SK-N-SH (cell line): ENCODE results near the gene EIF2S1. TPM values are rescaled to one million over a fixed set of nuclear protein-coding genes. Genes with fewer than 3 reads are reported as not detected.

ENCODE experiments used
- CTCF ChIA-PET: fragments of 300-600, 350-600 bp; formaldehyde crosslinking; extraction: SDS; loops from one replicate; lab custom pipeline; 2021; lab: Yijun Ruan, JAX
- POLR2A ChIA-PET: fragments of 350-600 bp; sonication (Branson Sonifier 250); formaldehyde crosslinking; extraction: SDS; loops from one replicate; lab custom pipeline; 2020; ENCODE audit warnings: antibody characterized with exemption, inconsistent platforms; lab: Yijun Ruan, JAX
- DNase-seq: peaks from one replicate; pipeline ENCODE4 v3.0.0; 2012
- H2AFZ ChIP-seq: fragments of 200-600 bp; sonication (generic); 2 replicates; pipeline ENCODE4 v1.8.1; 2016; ENCODE audit warnings: antibody characterized with exemption, mild to moderate bottlenecking, low read depth
- H3F3A ChIP-seq: fragments of 200-600 bp; sonication (generic); replicated peaks from 2 replicates; pipeline ENCODE3; 2016; ENCODE audit warnings: antibody characterized with exemption, mild to moderate bottlenecking; ENCODE audit not compliant: insufficient read depth
- H3K27ac ChIP-seq, 2 experiments: fragments of 200-500 bp in 1 of 2; fragments of 200-600 bp in 1 of 2; sonication (Bioruptor generic) in 1 of 2; sonication (generic), shearing (Covaris generic) in 1 of 2; 2 replicates each; pipeline versions ENCODE4 v1.5.1 to v1.6.1; 2014 to 2016; ENCODE audit warnings: low read depth in 2 of 2, inconsistent platforms in 1 of 2, low read length in 1 of 2, mild to moderate bottlenecking in 1 of 2, mixed read lengths in 1 of 2
- H3K27me3 ChIP-seq: fragments of 200-600 bp; sonication (generic), shearing (Covaris generic); 2 replicates; pipeline ENCODE4 v1.6.1; 2016; ENCODE audit warnings: mixed run types; ENCODE audit not compliant: insufficient read depth
- H3K36me3 ChIP-seq, 2 experiments: fragments of 200-500 bp in 1 of 2; fragments of 200-600 bp in 1 of 2; sonication (Bioruptor generic) in 1 of 2; sonication (generic) in 1 of 2; replicated peaks in 1 of 2; 2 replicates each; pipeline versions ENCODE3 to v1.5.1; 2014 to 2016; ENCODE audit warnings: low read length in 1 of 2, mild to moderate bottlenecking in 1 of 2; ENCODE audit not compliant: insufficient read depth in 2 of 2, control insufficient read depth in 1 of 2
- H3K4me1 ChIP-seq, 2 experiments: fragments of 200-500 bp in 1 of 2; fragments of 200-600 bp in 1 of 2; sonication (Bioruptor generic) in 1 of 2; sonication (generic), shearing (Covaris generic) in 1 of 2; 2 replicates each; pipeline versions ENCODE4 v1.5.1 to v1.6.1; 2014 to 2016; ENCODE audit warnings: low read depth in 1 of 2, low read length in 1 of 2, mixed run types in 1 of 2; ENCODE audit not compliant: insufficient read depth in 2 of 2, control insufficient read depth in 1 of 2
- H3K4me2 ChIP-seq: fragments of 200-600 bp; sonication (generic), shearing (Covaris generic); 2 replicates; pipeline ENCODE4 v1.6.1; 2017; ENCODE audit warnings: mixed run types
- H3K4me3 ChIP-seq, 2 experiments: fragments of 200-500 bp in 1 of 2; fragments of 200-600 bp in 1 of 2; sonication (Bioruptor generic) in 1 of 2; sonication (generic), shearing (Covaris generic) in 1 of 2; 2 replicates each; pipeline versions ENCODE4 v1.5.1 to v1.8.1; 2014 to 2016; ENCODE audit warnings: low read depth in 2 of 2, inconsistent platforms in 1 of 2, low read length in 1 of 2, mild to moderate bottlenecking in 1 of 2, mixed read lengths in 1 of 2, moderate library complexity in 1 of 2
- H3K79me2 ChIP-seq: fragments of 200-600 bp; sonication (generic); 2 replicates; pipeline ENCODE4 v1.8.1; 2017; ENCODE audit warnings: mild to moderate bottlenecking; ENCODE audit not compliant: insufficient read depth
- H3K9ac ChIP-seq: fragments of 200-600 bp; sonication (generic); 2 replicates; pipeline ENCODE4 v1.6.1; 2017; ENCODE audit warnings: mixed run types
- H3K9me2 ChIP-seq: fragments of 200-600 bp; sonication (generic); 2 replicates; pipeline ENCODE4 v1.6.1; 2017; ENCODE audit warnings: mixed run types
- H3K9me3 ChIP-seq: fragments of 200-600 bp; sonication (generic); 2 replicates; pipeline ENCODE4 v1.6.1; 2017; ENCODE audit warnings: mixed run types, mild to moderate bottlenecking, moderate library complexity
- H4K20me1 ChIP-seq: fragments of 200-600 bp; sonication (generic); 2 replicates; pipeline ENCODE4 v1.6.1; 2017; ENCODE audit warnings: mild to moderate bottlenecking, mixed run types; ENCODE audit not compliant: insufficient read depth
- CHD2 ChIP-seq: fragments of 150-350 bp; IDR thresholded peaks from 2 replicates; pipeline ENCODE4 v1.6.1; 2018; ENCODE audit warnings: low read length; ENCODE audit not compliant: partially characterized antibody
- ELF1 ChIP-seq: IDR thresholded peaks from 2 replicates; pipeline ENCODE4 v1.4.0; 2012
- EP300 ChIP-seq, 2 experiments: IDR thresholded peaks; 2 replicates each; pipeline versions ENCODE4 v1.4.0 to v1.6.1; 2012; ENCODE audit warnings: borderline replicate concordance in 1 of 2, low read depth in 1 of 2, low read length in 1 of 2
- EZH2phosphoT487 ChIP-seq: fragments of 200-600 bp; sonication (generic); IDR thresholded peaks from 2 replicates; pipeline ENCODE4 v1.6.1; 2017; ENCODE audit warnings: low read depth, mixed run types, mild to moderate bottlenecking, antibody characterized with exemption, moderate library complexity, borderline replicate concordance
- FOXJ3 ChIP-seq: sonication (generic); formaldehyde crosslinking; IDR thresholded peaks from 2 replicates; pipeline ENCODE4 v1.5.1; 2020; ENCODE audit warnings: mild to moderate bottlenecking, missing genetic modification reagents
- JUND ChIP-seq: IDR thresholded peaks from 2 replicates; pipeline ENCODE4 v1.4.0; 2012
- MEF2A ChIP-seq: IDR thresholded peaks from 2 replicates; pipeline ENCODE4 v1.4.0; 2012; ENCODE audit warnings: low read depth, borderline replicate concordance
- MXI1 ChIP-seq: IDR thresholded peaks from 2 replicates; pipeline ENCODE4 v1.6.1; 2012; ENCODE audit warnings: mild to moderate bottlenecking, low read depth, low read length, improper control_type of control experiment
- NRF1 ChIP-seq: IDR thresholded peaks from 2 replicates; pipeline ENCODE4 v1.6.1; 2012; ENCODE audit warnings: low read depth, mild to moderate bottlenecking, low read length
- POLR2AphosphoS5 ChIP-seq: IDR thresholded peaks from 2 replicates; pipeline ENCODE4 v1.6.1; 2012; ENCODE audit warnings: low read depth, low read length
- RCOR1 ChIP-seq: fragments of 150-350 bp; IDR thresholded peaks from 2 replicates; pipeline ENCODE4 v1.6.1; 2017; ENCODE audit warnings: antibody characterized with exemption, low read length
- RFX5 ChIP-seq: IDR thresholded peaks from 2 replicates; pipeline ENCODE4 v1.6.1; 2012; ENCODE audit warnings: mild to moderate bottlenecking, improper control_type of control experiment, low read length
- SIN3A ChIP-seq: IDR thresholded peaks from 2 replicates; pipeline ENCODE4 v1.6.1; 2012; ENCODE audit warnings: low read depth, mild to moderate bottlenecking, low read length, moderate library complexity, borderline replicate concordance
- TCF12 ChIP-seq: IDR thresholded peaks from 2 replicates; pipeline ENCODE4 v1.4.0; 2012
- TEAD4 ChIP-seq: IDR thresholded peaks from 2 replicates; pipeline ENCODE4 v1.4.0; 2012; ENCODE audit warnings: mild to moderate bottlenecking, borderline replicate concordance; ENCODE audit not compliant: insufficient read depth
- YY1 ChIP-seq: IDR thresholded peaks from 2 replicates; pipeline ENCODE4 v1.4.0; 2012; ENCODE audit warnings: low read depth, mild to moderate bottlenecking
- WGBS: methylation state at CpG from one replicate; pipeline ENCODE4 v1.1.6; 2017; ENCODE audit warnings: low lambda C conversion rate; 5-methylcytosine and 5-hydroxymethylcytosine counted together
- polyA plus RNA-seq, 3 experiments: library from polyadenylated mRNA; depleted of rRNA; stranded (reverse); fragments of >200 nt; gene quantifications; 2 replicates each; pipeline ENCODE4 v1.2.3, GENCODE V29; 2012
- TF ChIP-seq, protein P1 (sequence below): IDR thresholded peaks from 2 replicates; pipeline ENCODE4 v1.6.1; 2012; ENCODE audit warnings: mild to moderate bottlenecking, low read depth, low read length, moderate library complexity
- TF ChIP-seq, protein P2 (sequence below): IDR thresholded peaks from 2 replicates; pipeline ENCODE4 v1.4.0; 2012; ENCODE audit warnings: low read depth, borderline replicate concordance
- TF ChIP-seq, protein P3 (sequence below): fragments of 200-600 bp; sonication (generic); IDR thresholded peaks from 2 replicates; pipeline ENCODE4 v1.6.1; 2017; ENCODE audit warnings: antibody characterized with exemption, mild to moderate bottlenecking, moderate library complexity

The EIF2S1 gene
- polyA plus RNA-seq, 1 of the 3 experiments (the other 2 are of a cell fraction): 57.2 TPM

DNA sequence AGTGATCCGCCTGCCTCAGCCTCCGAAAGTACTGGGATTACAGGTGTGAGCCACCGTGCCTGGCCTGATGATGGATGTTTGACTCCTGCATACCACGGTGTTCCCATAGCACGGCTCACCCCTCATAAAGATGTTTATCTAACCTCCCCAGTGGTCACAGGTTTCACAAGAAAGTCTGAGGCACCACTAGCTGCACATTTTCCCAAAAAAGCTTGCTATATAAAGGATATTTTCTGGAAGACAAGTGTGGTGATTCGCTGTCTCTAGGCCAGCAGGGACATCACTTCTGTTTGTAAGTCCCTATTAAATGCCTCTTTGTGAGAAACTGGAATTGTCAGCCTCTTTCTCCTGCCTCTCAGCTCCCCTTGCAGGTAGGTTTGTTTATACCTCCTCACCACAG is 33.6 kb downstream of the EIF2S1 start:
- no peak overlapping the region for H3K4me2 ChIP-seq
- TF ChIP-seq YY1 (no peak), TEAD4 (no peak), CHD2 (no peak), POLR2AphosphoS5 (no peak), EZH2phosphoT487 (no peak), FOXJ3 (CRISPR knock-in tag) (no peak), NRF1 (no peak), RFX5 (no peak), MXI1 (no peak), JUND (no peak), RCOR1 (no peak), TCF12 (no peak), EP300 (IDR thresholded peaks at IDR 0.05; ENCODE audit: borderline replicate concordance in 1 of 2, low read depth in 1 of 2, low read length in 1 of 2) (no peak), ELF1 (no peak), MEF2A (no peak), SIN3A (no peak)
- TF ChIP-seq, protein P1, sequence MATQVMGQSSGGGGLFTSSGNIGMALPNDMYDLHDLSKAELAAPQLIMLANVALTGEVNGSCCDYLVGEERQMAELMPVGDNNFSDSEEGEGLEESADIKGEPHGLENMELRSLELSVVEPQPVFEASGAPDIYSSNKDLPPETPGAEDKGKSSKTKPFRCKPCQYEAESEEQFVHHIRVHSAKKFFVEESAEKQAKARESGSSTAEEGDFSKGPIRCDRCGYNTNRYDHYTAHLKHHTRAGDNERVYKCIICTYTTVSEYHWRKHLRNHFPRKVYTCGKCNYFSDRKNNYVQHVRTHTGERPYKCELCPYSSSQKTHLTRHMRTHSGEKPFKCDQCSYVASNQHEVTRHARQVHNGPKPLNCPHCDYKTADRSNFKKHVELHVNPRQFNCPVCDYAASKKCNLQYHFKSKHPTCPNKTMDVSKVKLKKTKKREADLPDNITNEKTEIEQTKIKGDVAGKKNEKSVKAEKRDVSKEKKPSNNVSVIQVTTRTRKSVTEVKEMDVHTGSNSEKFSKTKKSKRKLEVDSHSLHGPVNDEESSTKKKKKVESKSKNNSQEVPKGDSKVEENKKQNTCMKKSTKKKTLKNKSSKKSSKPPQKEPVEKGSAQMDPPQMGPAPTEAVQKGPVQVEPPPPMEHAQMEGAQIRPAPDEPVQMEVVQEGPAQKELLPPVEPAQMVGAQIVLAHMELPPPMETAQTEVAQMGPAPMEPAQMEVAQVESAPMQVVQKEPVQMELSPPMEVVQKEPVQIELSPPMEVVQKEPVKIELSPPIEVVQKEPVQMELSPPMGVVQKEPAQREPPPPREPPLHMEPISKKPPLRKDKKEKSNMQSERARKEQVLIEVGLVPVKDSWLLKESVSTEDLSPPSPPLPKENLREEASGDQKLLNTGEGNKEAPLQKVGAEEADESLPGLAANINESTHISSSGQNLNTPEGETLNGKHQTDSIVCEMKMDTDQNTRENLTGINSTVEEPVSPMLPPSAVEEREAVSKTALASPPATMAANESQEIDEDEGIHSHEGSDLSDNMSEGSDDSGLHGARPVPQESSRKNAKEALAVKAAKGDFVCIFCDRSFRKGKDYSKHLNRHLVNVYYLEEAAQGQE: no peak
- TF ChIP-seq, protein P2, sequence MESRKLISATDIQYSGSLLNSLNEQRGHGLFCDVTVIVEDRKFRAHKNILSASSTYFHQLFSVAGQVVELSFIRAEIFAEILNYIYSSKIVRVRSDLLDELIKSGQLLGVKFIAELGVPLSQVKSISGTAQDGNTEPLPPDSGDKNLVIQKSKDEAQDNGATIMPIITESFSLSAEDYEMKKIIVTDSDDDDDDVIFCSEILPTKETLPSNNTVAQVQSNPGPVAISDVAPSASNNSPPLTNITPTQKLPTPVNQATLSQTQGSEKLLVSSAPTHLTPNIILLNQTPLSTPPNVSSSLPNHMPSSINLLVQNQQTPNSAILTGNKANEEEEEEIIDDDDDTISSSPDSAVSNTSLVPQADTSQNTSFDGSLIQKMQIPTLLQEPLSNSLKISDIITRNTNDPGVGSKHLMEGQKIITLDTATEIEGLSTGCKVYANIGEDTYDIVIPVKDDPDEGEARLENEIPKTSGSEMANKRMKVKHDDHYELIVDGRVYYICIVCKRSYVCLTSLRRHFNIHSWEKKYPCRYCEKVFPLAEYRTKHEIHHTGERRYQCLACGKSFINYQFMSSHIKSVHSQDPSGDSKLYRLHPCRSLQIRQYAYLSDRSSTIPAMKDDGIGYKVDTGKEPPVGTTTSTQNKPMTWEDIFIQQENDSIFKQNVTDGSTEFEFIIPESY: no peak
- TF ChIP-seq, protein P3, sequence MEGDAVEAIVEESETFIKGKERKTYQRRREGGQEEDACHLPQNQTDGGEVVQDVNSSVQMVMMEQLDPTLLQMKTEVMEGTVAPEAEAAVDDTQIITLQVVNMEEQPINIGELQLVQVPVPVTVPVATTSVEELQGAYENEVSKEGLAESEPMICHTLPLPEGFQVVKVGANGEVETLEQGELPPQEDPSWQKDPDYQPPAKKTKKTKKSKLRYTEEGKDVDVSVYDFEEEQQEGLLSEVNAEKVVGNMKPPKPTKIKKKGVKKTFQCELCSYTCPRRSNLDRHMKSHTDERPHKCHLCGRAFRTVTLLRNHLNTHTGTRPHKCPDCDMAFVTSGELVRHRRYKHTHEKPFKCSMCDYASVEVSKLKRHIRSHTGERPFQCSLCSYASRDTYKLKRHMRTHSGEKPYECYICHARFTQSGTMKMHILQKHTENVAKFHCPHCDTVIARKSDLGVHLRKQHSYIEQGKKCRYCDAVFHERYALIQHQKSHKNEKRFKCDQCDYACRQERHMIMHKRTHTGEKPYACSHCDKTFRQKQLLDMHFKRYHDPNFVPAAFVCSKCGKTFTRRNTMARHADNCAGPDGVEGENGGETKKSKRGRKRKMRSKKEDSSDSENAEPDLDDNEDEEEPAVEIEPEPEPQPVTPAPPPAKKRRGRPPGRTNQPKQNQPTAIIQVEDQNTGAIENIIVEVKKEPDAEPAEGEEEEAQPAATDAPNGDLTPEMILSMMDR: no peak
- TF ChIP-seq, all 33 proteins: peak for 0
- Histone ChIP-seq H3K4me1 (no peaks in the 10 kb centered on the region; a peak in 1 of 4 replicates), H3K36me3 (no peaks in the 10 kb centered on the region), H3K9ac (no peak overlapping the region), H3K4me3 (no peak overlapping the region), H3F3A (peaks cover 4% of the 10 kb centered on the region), H3K27ac (no peak overlapping the region), H3K27me3 (no peaks in the 10 kb centered on the region), H3K9me2 (no peaks in the 10 kb centered on the region), H3K9me3 (no peaks in the 10 kb centered on the region), H3K79me2 (no peaks in the 10 kb centered on the region), H4K20me1 (no peaks in the 10 kb centered on the region), H2AFZ (no peak overlapping the region)
- WGBS: 76% methylated on average over 6 of the region's 6 CpGs
- ChIA-PET POLR2A (no interaction called here), CTCF (no interaction called here)
- DNase-seq: no peak
